ENCODE measurements around the gene ZMYND8.
"Not testable (repeated sequence)": the region's sequence is repeated elsewhere in the genome, so short reads cannot be mapped to it uniquely, and the experiment has no call there.

ZMYND8 gene

GRCh38 chr20:47216819-47217410 lies 139.6 kb downstream of the ZMYND8 start:
- no peak overlapping the region for H3K27ac ChIP-seq (ENCODE audit: low read depth, low read length)
- no peak overlapping the region for H3K9ac ChIP-seq (ENCODE audit: low read length)
- no peaks in the 10 kb centered on the region for H3K4me1 ChIP-seq (ENCODE audit: insufficient read depth, low read length)
- H3K36me3 ChIP-seq (ENCODE audit: insufficient read depth, low read length), result peaks cover 49% of the 10 kb centered on the region
- no peaks in the 10 kb centered on the region for H3K9me3 ChIP-seq (ENCODE audit: low read length)
- no peaks in the 10 kb centered on the region for H3K27me3 ChIP-seq (ENCODE audit: control insufficient read depth in 1 of 2, insufficient read depth in 2 of 2, low read length in 2 of 2)
- no peak overlapping the region for H3K4me3 ChIP-seq (ENCODE audit: low read depth in 1 of 2, low read length in 2 of 2)

GRCh38 chr20:47215653-47216397 lies 140.7 kb downstream of the ZMYND8 start:
- Histone ChIP-seq H3K27me3 (ENCODE audit: control insufficient read depth in 1 of 2, insufficient read depth in 2 of 2, low read length in 2 of 2) (no peaks in the 10 kb centered on the region), H3K9me3 (ENCODE audit: low read length) (no peaks in the 10 kb centered on the region), H3K4me1 (ENCODE audit: insufficient read depth, low read length) (no peaks in the 10 kb centered on the region), H3K27ac (ENCODE audit: low read depth, low read length) (no peak overlapping the region), H3K9ac (ENCODE audit: low read length) (no peak overlapping the region), H3K4me3 (ENCODE audit: low read depth in 1 of 2, low read length in 2 of 2) (no peak overlapping the region), H3K36me3 (ENCODE audit: insufficient read depth, low read length) (peaks cover 52% of the 10 kb centered on the region)

GRCh38 chr20:47213966-47214365 lies 142.5 kb downstream of the ZMYND8 start:
- Histone ChIP-seq H3K36me3 (ENCODE audit: insufficient read depth, low read length) (peaks cover 49% of the 10 kb centered on the region), H3K4me1 (ENCODE audit: insufficient read depth, low read length) (no peaks in the 10 kb centered on the region), H3K27me3 (ENCODE audit: control insufficient read depth in 1 of 2, insufficient read depth in 2 of 2, low read length in 2 of 2) (no peaks in the 10 kb centered on the region), H3K9me3 (ENCODE audit: low read length) (no peaks in the 10 kb centered on the region), H3K27ac (ENCODE audit: low read depth, low read length) (no peak overlapping the region), H3K9ac (ENCODE audit: low read length) (no peak overlapping the region), H3K4me3 (ENCODE audit: low read depth in 1 of 2, low read length in 2 of 2) (no peak overlapping the region)

GRCh38 chr20:47212606-47213207 lies 143.8 kb downstream of the ZMYND8 start:
- Histone ChIP-seq H3K27me3 (ENCODE audit: control insufficient read depth in 1 of 2, insufficient read depth in 2 of 2, low read length in 2 of 2) (no peaks in the 10 kb centered on the region), H3K4me1 (ENCODE audit: insufficient read depth, low read length) (no peaks in the 10 kb centered on the region), H3K27ac (ENCODE audit: low read depth, low read length) (no peak overlapping the region), H3K36me3 (ENCODE audit: insufficient read depth, low read length) (peaks cover 49% of the 10 kb centered on the region), H3K9ac (ENCODE audit: low read length) (no peak overlapping the region), H3K9me3 (ENCODE audit: low read length) (no peaks in the 10 kb centered on the region), H3K4me3 (ENCODE audit: low read depth in 1 of 2, low read length in 2 of 2) (no peak overlapping the region)

- no peak overlapping the region for H3K27ac ChIP-seq (ENCODE audit: low read depth, low read length)
- no peaks in the 10 kb centered on the region for H3K27me3 ChIP-seq (ENCODE audit: control insufficient read depth in 1 of 2, insufficient read depth in 2 of 2, low read length in 2 of 2)
- H3K36me3 ChIP-seq (ENCODE audit: insufficient read depth, low read length), result peaks cover 44% of the 10 kb centered on the region
- H3K4me3 ChIP-seq (ENCODE audit: low read depth in 1 of 2, low read length in 2 of 2), result no peak overlapping the region
- H3K4me1 ChIP-seq (ENCODE audit: insufficient read depth, low read length), result no peaks in the 10 kb centered on the region
- H3K9ac ChIP-seq (ENCODE audit: low read length), result no peak overlapping the region
- no peaks in the 10 kb centered on the region for H3K9me3 ChIP-seq (ENCODE audit: low read length)
These were observed 145.5 kb downstream of the ZMYND8 start for GRCh38 chr20:47211036-47211435.

GRCh38 chr20:47210470-47210869 lies 146.0 kb downstream of the ZMYND8 start:
- H3K36me3 ChIP-seq (ENCODE audit: insufficient read depth, low read length), result peaks cover 44% of the 10 kb centered on the region

GRCh38 chr20:47209982-47210381 lies 146.5 kb downstream of the ZMYND8 start:
- no peaks in the 10 kb centered on the region for H3K27me3 ChIP-seq (ENCODE audit: control insufficient read depth in 1 of 2, insufficient read depth in 2 of 2, low read length in 2 of 2)
- H3K9ac ChIP-seq (ENCODE audit: low read length), result no peak overlapping the region
- H3K4me3 ChIP-seq (ENCODE audit: low read depth in 1 of 2, low read length in 2 of 2), result no peak overlapping the region
- H3K36me3 ChIP-seq (ENCODE audit: insufficient read depth, low read length), result peaks cover 44% of the 10 kb centered on the region
- H3K4me1 ChIP-seq (ENCODE audit: insufficient read depth, low read length), result no peaks in the 10 kb centered on the region
- H3K27ac ChIP-seq (ENCODE audit: low read depth, low read length), result no peak overlapping the region
- H3K9me3 ChIP-seq (ENCODE audit: low read length), result no peaks in the 10 kb centered on the region

More at GRCh38 chr20:47210470-47210869, 146.0 kb downstream of the ZMYND8 start:
- no peaks in the 10 kb centered on the region for H3K27me3 ChIP-seq (ENCODE audit: control insufficient read depth in 1 of 2, insufficient read depth in 2 of 2, low read length in 2 of 2)
- no peak overlapping the region for H3K9ac ChIP-seq (ENCODE audit: low read length)
- H3K27ac ChIP-seq (ENCODE audit: low read depth, low read length), result no peak overlapping the region
- no peaks in the 10 kb centered on the region for H3K4me1 ChIP-seq (ENCODE audit: insufficient read depth, low read length)
- no peak overlapping the region for H3K4me3 ChIP-seq (ENCODE audit: low read depth in 1 of 2, low read length in 2 of 2)
- H3K9me3 ChIP-seq (ENCODE audit: low read length), result no peaks in the 10 kb centered on the region

GRCh38 chr20:47208534-47209174 lies 147.8 kb downstream of the ZMYND8 start:
- peaks cover 37% of the 10 kb centered on the region for H3K36me3 ChIP-seq (ENCODE audit: insufficient read depth, low read length)
- no peaks in the 10 kb centered on the region for H3K4me1 ChIP-seq (ENCODE audit: insufficient read depth, low read length)
- H3K4me3 ChIP-seq (ENCODE audit: low read depth in 1 of 2, low read length in 2 of 2), result no peak overlapping the region
- H3K27ac ChIP-seq (ENCODE audit: low read depth, low read length), result no peak overlapping the region
- H3K9me3 ChIP-seq (ENCODE audit: low read length), result no peaks in the 10 kb centered on the region
- no peak overlapping the region for H3K9ac ChIP-seq (ENCODE audit: low read length)
- no peaks in the 10 kb centered on the region for H3K27me3 ChIP-seq (ENCODE audit: control insufficient read depth in 1 of 2, insufficient read depth in 2 of 2, low read length in 2 of 2)

GRCh38 chr20:47206962-47207641 lies 149.4 kb downstream of the ZMYND8 start:
- Histone ChIP-seq H3K27ac (ENCODE audit: low read depth, low read length) (no peak overlapping the region), H3K27me3 (ENCODE audit: control insufficient read depth in 1 of 2, insufficient read depth in 2 of 2, low read length in 2 of 2) (no peaks in the 10 kb centered on the region), H3K9me3 (ENCODE audit: low read length) (no peaks in the 10 kb centered on the region), H3K9ac (ENCODE audit: low read length) (no peak overlapping the region), H3K4me3 (ENCODE audit: low read depth in 1 of 2, low read length in 2 of 2) (no peak overlapping the region), H3K4me1 (ENCODE audit: insufficient read depth, low read length) (no peaks in the 10 kb centered on the region), H3K36me3 (ENCODE audit: insufficient read depth, low read length) (peaks cover 23% of the 10 kb centered on the region)

GRCh38 chr20:47206552-47206951 lies 149.9 kb downstream of the ZMYND8 start:
- H3K9ac ChIP-seq (ENCODE audit: low read length); H3K4me1 ChIP-seq (ENCODE audit: insufficient read depth, low read length); H3K9me3 ChIP-seq (ENCODE audit: low read length); H3K27me3 ChIP-seq (ENCODE audit: control insufficient read depth in 1 of 2, insufficient read depth in 2 of 2, low read length in 2 of 2); H3K4me3 ChIP-seq (ENCODE audit: low read depth in 1 of 2, low read length in 2 of 2); H3K27ac ChIP-seq (ENCODE audit: low read depth, low read length): not testable (repeated sequence)
- H3K36me3 ChIP-seq (ENCODE audit: insufficient read depth, low read length), result peaks cover 17% of the 10 kb centered on the region

GRCh38 chr20:47205577-47206123 lies 150.8 kb downstream of the ZMYND8 start:
- Histone ChIP-seq H3K27ac (ENCODE audit: low read depth, low read length) (no peak overlapping the region), H3K9ac (ENCODE audit: low read length) (no peak overlapping the region), H3K4me1 (ENCODE audit: insufficient read depth, low read length) (no peaks in the 10 kb centered on the region), H3K27me3 (ENCODE audit: control insufficient read depth in 1 of 2, insufficient read depth in 2 of 2, low read length in 2 of 2) (no peaks in the 10 kb centered on the region), H3K4me3 (ENCODE audit: low read depth in 1 of 2, low read length in 2 of 2) (no peak overlapping the region), H3K9me3 (ENCODE audit: low read length) (no peaks in the 10 kb centered on the region), H3K36me3 (ENCODE audit: insufficient read depth, low read length) (peaks cover 9% of the 10 kb centered on the region)

All from muscle layer of colon (tissue), 2 donors.